D721Med (cell line): ENCODE data around the gene CXCR4.

ENCODE experiments used
- DNase-seq: peaks from one replicate; pipeline ENCODE4 v3.0.0; 2011; ENCODE audit warnings: low spot score; ENCODE audit not compliant: insufficient read length
- FAIRE-seq: peaks from 2 replicates; lab custom pipeline; 2011; peaks lifted over from hg19 to GRCh38; lab: Jason Lieb, UNC
- TF ChIP-seq, protein P1 (sequence below): IDR thresholded peaks from 2 replicates; pipeline ENCODE4 v1.5.1; 2012; ENCODE audit warnings: mild to moderate bottlenecking, control low read depth; ENCODE audit not compliant: insufficient read depth; ENCODE audit errors: missing control alignments

Gene CXCR4

DNA sequence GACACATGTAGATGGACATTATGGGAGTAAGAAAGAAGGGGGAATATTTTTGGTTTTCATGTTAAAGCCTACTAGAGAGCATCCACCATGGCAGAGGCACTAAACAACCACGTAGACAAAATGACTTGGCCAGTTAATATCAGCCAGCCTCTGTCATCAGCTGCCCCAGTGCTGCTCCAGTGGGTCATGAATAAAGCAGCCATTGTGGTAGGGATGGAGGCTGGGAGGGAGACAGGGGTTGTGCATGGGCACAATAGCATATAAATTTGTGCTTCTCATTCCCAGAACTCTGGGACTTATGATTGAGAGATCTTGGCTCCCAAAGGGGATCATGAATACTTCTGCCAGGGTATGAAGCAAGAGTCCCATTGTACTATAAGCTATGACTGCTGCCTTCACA, 31.1 kb upstream of the CXCR4 start:
- DNase-seq (no peak), FAIRE-seq (no peak)
- TF ChIP-seq, protein P1, sequence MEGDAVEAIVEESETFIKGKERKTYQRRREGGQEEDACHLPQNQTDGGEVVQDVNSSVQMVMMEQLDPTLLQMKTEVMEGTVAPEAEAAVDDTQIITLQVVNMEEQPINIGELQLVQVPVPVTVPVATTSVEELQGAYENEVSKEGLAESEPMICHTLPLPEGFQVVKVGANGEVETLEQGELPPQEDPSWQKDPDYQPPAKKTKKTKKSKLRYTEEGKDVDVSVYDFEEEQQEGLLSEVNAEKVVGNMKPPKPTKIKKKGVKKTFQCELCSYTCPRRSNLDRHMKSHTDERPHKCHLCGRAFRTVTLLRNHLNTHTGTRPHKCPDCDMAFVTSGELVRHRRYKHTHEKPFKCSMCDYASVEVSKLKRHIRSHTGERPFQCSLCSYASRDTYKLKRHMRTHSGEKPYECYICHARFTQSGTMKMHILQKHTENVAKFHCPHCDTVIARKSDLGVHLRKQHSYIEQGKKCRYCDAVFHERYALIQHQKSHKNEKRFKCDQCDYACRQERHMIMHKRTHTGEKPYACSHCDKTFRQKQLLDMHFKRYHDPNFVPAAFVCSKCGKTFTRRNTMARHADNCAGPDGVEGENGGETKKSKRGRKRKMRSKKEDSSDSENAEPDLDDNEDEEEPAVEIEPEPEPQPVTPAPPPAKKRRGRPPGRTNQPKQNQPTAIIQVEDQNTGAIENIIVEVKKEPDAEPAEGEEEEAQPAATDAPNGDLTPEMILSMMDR = no peak

DNA sequence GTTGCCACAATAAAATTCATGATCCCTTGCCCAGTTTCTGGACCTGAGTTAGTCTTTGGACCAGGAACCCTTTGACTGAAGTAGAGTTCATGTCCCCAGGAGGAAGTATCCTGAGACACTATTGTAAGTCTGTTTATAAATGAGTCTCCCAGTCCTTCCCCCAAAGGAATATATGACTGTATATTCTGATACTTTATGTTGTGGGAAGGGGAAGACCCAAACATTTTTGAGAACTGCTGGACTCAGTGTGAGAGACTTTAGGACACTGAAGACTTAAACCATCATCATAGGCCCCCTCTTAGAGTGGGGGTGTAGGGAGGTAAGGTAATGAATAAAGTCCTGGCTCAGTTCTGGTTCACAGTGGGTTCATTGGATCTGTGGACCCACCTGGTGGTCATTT, 28.6 kb upstream of the CXCR4 start:
- DNase-seq (no peak), FAIRE-seq (no peak)
- TF ChIP-seq, protein P1 = no peak

DNA sequence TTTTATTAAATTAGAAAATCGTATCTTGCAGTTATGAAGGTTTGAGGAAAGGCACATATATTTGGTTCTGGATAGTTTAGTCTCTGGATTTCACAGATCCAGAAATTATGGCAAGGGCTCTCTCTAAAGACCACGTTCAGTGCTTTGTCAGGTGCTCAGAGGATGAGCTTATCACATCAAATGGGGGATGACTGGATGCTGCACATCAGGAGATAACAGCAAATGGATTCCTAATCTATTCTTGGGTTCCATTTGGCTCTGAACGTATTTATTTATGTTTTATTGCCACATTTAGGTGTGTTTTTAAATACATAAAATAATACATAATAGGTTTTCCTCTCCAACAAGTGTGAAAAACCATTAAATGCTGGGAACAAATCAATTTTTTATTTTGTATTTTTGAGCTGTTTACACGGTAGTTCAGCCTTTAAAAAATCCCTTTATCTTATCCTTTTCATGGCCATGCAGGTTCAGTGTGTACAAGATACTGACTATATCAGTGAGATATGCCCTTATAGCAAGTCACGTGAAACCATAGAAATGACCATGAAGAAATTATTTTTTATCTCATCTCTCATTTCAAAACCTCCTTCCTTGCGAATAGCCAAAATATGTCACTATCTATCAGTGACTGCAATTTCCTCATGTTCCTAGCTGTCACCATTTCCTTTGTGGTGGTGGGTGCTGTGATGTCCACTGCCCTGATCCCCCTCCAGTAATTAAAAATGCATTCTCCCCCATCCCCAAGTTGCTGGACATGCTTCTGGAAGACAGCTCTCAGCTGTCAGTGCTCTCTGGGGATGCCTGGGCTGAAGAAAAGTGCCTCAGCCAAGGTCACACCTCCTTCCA, 25.9 kb upstream of the CXCR4 start:
- no peak for FAIRE-seq
- no peak for DNase-seq
- TF ChIP-seq, protein P1 = no peak

DNA sequence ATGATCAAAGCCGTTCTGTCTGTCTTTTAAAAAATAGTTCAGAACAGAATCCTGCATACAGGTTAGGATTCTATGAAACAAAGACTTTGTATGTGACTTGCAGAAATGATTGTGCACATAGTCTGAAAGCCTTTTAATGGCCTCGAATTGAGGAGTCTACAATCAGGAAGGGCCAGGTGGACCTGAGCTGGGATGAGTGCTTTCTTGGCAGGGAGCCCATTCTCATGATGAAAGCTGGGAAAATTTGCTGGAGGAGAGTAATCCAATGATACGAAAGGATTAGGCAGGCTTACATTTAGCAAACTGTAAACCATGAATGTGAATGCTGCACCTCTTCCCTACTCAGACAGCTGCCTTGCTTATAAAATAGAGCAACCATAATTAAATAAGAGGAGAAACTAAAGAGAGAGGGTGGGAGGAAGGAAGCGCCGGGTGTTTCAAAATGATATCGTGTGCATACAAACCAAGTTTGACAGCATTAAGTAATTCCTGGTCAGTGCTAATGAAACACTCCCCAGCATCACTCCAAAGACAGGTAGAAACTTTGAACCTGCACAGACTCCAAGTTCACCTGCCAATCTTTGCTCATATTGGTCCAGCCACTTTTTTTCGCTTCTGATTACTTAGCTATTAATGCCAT, 23.7 kb upstream of the CXCR4 start:
- TF ChIP-seq, protein P1 = no peak
- DNase-seq (no peak), FAIRE-seq (peak; percentile 95)

DNA sequence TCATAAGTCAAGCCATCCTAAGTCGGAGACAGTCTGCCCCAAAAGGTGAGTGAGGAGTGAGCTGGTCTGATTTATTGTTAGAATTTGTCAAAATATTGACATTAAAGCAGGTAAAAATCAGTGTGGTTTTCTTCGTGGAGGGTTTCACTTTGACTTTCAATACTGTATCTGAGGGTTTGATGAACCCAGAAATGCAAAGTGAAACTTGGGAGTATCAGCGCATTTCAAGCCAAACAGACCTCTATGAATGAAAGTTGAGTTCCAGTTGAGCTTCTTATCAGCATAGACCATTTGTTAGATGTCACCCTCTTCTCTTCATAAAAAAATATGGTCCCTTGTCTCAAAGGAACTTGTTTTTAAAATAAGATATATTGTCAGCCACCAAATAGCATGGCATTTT, 21.7 kb upstream of the CXCR4 start:
- DNase-seq (no peak), FAIRE-seq (no peak)
- TF ChIP-seq, protein P1 = no peak

DNA sequence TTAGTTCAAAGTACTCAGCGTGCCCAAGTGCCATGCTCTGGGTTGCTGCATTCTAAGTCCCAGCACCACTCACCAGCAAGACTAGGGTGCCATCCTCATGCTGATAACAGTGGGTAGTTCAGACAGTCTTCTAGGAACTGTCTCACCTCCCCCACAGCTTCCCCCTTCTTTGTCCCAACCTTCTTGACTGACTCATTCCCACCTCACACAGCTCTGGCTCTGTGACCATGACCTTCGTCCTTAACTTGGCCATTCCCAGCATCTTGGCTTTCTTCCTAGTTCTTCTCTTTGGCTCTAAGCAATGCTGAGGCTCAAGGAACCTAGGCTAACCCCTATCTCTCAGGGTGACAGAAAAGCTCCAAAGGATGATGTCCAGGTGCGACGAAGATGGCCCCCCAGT, 20.0 kb upstream of the CXCR4 start:
- FAIRE-seq (no peak), DNase-seq (no peak)
- TF ChIP-seq, protein P1 = no peak

DNA sequence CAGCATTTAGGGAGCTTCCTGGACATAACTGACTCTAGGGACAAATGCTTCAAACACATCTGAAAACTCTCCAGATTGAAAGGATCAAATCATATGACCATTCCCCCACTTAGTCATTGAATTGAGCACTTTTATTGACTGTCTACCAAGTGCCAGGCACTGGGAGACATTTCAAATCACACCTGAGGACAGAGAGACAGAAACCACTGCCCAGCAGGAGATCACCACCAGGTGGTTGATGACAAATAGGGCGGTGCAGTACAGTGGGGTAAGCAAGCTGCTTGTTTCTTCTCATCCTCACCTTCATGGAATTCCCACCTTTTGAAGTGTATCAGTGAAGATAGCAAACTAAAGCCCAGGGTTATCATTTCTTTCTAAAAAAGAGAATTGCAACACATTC, 19.0 kb upstream of the CXCR4 start:
- FAIRE-seq = no peak
- DNase-seq = no peak
- TF ChIP-seq, protein P1 = no peak
